Measurements from ENCODE around the gene NHSL2.

DNA sequence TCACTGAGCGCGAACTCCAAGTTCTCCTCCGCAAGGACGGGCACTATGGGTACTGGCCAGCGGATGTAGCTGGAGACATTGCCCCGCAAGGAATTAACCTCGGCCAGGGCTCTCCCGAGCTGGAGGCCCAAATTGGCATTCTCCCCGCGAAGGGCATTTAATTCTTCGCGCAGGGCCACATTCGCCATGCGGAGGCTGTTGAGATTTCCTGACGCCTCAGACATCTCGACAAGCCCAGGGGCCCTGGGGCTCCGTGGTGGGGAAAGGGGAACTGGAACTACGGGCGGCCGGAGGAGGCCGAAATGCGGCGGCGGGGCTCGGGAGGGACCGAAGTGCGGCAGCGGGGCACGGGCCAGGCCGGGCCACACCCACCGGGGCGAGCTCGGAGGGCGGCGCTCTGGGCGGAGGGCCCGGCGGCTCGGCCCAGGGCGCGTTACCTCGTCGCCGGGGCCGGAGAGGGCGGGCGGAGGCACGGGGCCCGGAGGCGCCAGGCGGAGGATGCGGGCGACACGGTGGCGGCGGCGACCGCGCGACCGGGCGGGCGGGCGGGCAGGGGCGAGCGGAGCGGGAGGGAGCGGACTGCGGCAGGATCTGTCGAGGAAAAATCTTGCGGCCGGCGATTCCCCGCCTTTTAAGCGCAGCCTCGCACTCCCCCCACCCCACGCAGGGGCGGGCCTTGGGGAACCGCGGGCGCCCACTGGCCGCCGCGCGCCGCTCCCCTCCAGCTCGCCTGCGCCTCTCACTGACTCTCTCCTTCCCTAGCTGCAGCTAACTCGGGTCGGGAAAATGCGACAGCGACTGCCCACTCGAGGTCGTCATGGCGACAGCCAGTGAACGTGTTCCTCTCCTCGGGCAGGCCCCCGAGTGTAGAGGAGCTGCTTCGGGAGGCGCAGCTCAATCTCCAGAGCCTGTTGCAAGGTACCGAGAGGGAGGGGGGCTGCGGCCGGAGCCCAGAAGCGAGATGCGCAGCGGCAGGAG is 221.0 kb downstream of the NHSL2 start, which contains the start of gene RTL5:
- no peak for TF ChIP-seq CTCF (conservative IDR thresholded peaks at IDR 0.05; ENCODE audit: low read depth, low read length)
- TF ChIP-seq EZH2 (IDR thresholded peaks at IDR 0.05; ENCODE audit: borderline replicate concordance, low read depth, low read length, poor library complexity, severe bottlenecking), result no peak

Data from A673 (cell line).